Measurements from ENCODE around the gene AXIN2.

GRCh38 chr17:65487990-65488389, 73.5 kb downstream of the AXIN2 start:
- TF ChIP-seq CTCF (IDR thresholded peaks at IDR 0.05; ENCODE audit: low read length) (no peak), EZH2 (IDR thresholded peaks at IDR 0.05; ENCODE audit: borderline replicate concordance, low read length) (no peak)

Data from OCI-LY1 (cell line).